Measurements from ENCODE around the gene STK32C. TPM values are rescaled to one million over a fixed set of nuclear protein-coding genes. Genes with fewer than 3 reads are reported as not detected.

The STK32C gene
- total and polyA plus RNA-seq, 2 of the 4 experiments (the other 2 are of a cell fraction) = 5.0 to 8.3 TPM

DNA sequence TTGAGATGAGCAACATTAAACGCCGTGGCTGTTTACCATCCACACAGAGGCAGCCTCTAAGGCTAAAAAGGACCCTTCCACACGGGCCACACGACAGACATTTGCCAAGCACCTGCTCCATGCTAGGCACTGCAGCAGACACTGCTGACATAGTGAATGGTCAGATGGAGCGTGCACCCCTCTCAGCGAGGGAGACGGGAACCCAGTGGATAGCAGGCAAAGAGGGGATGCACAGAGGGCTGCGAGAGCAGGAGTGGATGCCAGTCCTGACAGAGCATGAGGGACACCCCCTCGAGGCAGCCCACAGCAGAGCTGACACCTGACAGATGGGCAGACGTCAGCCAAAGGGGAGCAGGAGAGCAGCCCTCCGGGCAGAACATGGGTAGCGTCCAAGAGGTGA lies 5.6 kb upstream of the STK32C start:
- Histone ChIP-seq H2BK20ac (ENCODE audit: low read depth, low read length) (no peak overlapping the region), H3K23ac (ENCODE audit: low read depth, low read length) (no peak overlapping the region), H3K36me3 (ENCODE audit: control insufficient read depth, insufficient read depth, low read length) (no peaks in the 10 kb centered on the region), H3K9me1 (ENCODE audit: insufficient read depth, low read length) (0 out of 2 replicates have a peak, but pooled peaks cover 3% of the 10 kb centered on the region), H2BK15ac (ENCODE audit: low read depth, low read length) (no peak overlapping the region), H3K79me1 (ENCODE audit: low read depth in 1 of 2, low read length in 2 of 2) (no peaks in the 10 kb centered on the region), H3K27me3 (ENCODE audit: control insufficient read depth, insufficient read depth, low read length) (no peaks in the 10 kb centered on the region), H3K27ac (ENCODE audit: insufficient read depth, low read length) (no peak overlapping the region), H3K4me1 (ENCODE audit: control insufficient read depth, insufficient read depth, low read length) (0 out of 2 replicates have a peak, but pooled peaks cover 3% of the 10 kb centered on the region), H3K14ac (replicated peaks; ENCODE audit: low read depth, low read length) (no peak overlapping the region), H2BK5ac (ENCODE audit: low read depth, low read length, poor library complexity, severe bottlenecking) (no peak overlapping the region), H3K9me3 (ENCODE audit: control insufficient read depth, insufficient read depth, low read length) (peaks cover 3% of the 10 kb centered on the region; the same call in 1 of the 2 replicates), H4K8ac (ENCODE audit: low read depth in 2 of 2, low read length in 2 of 2) (no peak overlapping the region), H3K4me2 (ENCODE audit: low read depth, low read length) (no peak overlapping the region), H4K91ac (ENCODE audit: insufficient read depth, low read depth, low read length) (no peak overlapping the region), H3K4me3 (ENCODE audit: insufficient read depth, low read depth, low read length) (no peak overlapping the region), H3K56ac (ENCODE audit: extremely low read depth, insufficient read depth, low read length) (no peak overlapping the region), H4K20me1 (ENCODE audit: insufficient read depth, low read length) (no peaks in the 10 kb centered on the region), H2AFZ (replicated peaks; ENCODE audit: low read length, poor library complexity) (no peak overlapping the region), H2AK5ac (ENCODE audit: low read depth, low read length) (no peak overlapping the region), H3K9ac (ENCODE audit: low read depth, low read length) (no peak overlapping the region), H2BK120ac (ENCODE audit: low read depth, low read length) (no peak overlapping the region), H3K18ac (ENCODE audit: low read depth, low read length) (no peak overlapping the region), H4K5ac (ENCODE audit: low read depth, low read length) (no peak overlapping the region), H2AK9ac (replicated peaks; ENCODE audit: low read depth, low read length, poor library complexity) (no peak overlapping the region), H3K4ac (ENCODE audit: low read depth, low read length) (no peak overlapping the region)
- in situ Hi-C loops (cut with MboI; ENCODE audit: low sequenced_read_pairs) (no loop called here), intact Hi-C loops (cut with micrococcal nuclease) (no loop called here), dilution Hi-C loops (cut with HindIII; ENCODE audit: low sequenced_read_pairs, unreplicated experiment) (no loop called here)
- TF ChIP-seq CEBPB (IDR thresholded peaks at IDR 0.05; ENCODE audit: low read depth, low read length) (no peak), RCOR1 (IDR thresholded peaks at IDR 0.05; ENCODE audit: insufficient replicate concordance, low read length) (no peak), NFE2L2 (IDR thresholded peaks at IDR 0.05; ENCODE audit: low read depth, low read length) (no peak), POLR2A (IDR thresholded peaks at IDR 0.05; ENCODE audit: low read depth, low read length) (no peak)
- DNase-seq (no peak), ATAC-seq (ENCODE audit: low read depth) (no peak)
- ChIA-PET POLR2A (ENCODE audit: unreplicated experiment) (no interaction called here), CTCF (no interaction called here)
- BruUV-seq (replicated peaks) = no TSS peak
- 80% methylated on average over 8 of the region's 12 CpGs; no CpG with 5 or more reads in 1 of the 2 experiments for WGBS, 2 experiments (ENCODE audit: extremely low coverage in 2 of 2, insufficient read length in 1 of 2)
